ENCODE results near the gene GLTP. TPM values are rescaled to one million over a fixed set of nuclear protein-coding genes. Genes with fewer than 3 reads are reported as not detected.

GLTP gene
- total and polyA plus RNA-seq, 2 experiments from 2014 or later, result 92.8 to 96.5 TPM

DNA sequence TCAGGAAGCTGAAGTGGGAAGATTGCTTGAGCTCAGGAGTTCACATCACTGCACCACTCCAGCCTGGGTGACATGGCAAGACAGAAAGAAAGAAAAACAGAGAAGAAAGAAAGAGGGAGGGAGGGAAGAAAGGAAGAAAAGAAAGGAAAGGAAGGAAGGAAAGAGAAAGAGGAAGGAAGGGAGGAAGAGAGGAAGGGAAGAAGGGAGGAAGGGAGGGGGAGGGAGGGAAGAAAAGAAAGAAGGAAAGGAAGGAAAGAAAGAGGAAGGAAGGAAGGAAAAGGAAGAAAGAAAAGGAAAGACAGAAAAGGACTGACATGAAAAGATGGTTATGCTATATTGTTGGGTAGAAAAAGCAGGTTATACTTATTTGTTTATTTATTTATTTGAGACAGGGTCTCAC is 3.9 kb downstream of the GLTP start:
- in situ Hi-C loops (cut with MboI), result no loop called here
- Histone ChIP-seq H3K79me2 (ENCODE audit: insufficient read depth) (peaks cover 86% of the 10 kb centered on the region), H3K9ac (no peak overlapping the region), H3K4me3 (no peak overlapping the region), H3F3A (ENCODE audit: insufficient read depth) (peaks cover 18% of the 10 kb centered on the region), H3K27me3 (replicated peaks; ENCODE audit: insufficient read depth) (no peaks in the 10 kb centered on the region), H3K9me2 (ENCODE audit: insufficient read depth) (no peaks in the 10 kb centered on the region), H3K9me3 (ENCODE audit: low read depth) (no peaks in the 10 kb centered on the region), H3K36me3 (ENCODE audit: low read depth) (no peaks in the 10 kb centered on the region; the same call in 1 of the 2 replicates), H4K20me1 (ENCODE audit: insufficient read depth) (no peaks in the 10 kb centered on the region; the same call in 1 of the 2 replicates), H2AFZ (no peak overlapping the region), H3K4me2 (ENCODE audit: unreplicated experiment) (no peak overlapping the region), H3K27ac (no peak overlapping the region), H3K4me1 (ENCODE audit: insufficient read depth) (peaks cover 36% of the 10 kb centered on the region)
- TF ChIP-seq EZH2 (IDR thresholded peaks at IDR 0.05; ENCODE audit: insufficient read depth, poor library complexity, severe bottlenecking) (no peak), EZH2phosphoT487 (IDR thresholded peaks at IDR 0.05; ENCODE audit: insufficient read depth, low read depth) (no peak)
- DNase-seq, result no peak

DNA sequence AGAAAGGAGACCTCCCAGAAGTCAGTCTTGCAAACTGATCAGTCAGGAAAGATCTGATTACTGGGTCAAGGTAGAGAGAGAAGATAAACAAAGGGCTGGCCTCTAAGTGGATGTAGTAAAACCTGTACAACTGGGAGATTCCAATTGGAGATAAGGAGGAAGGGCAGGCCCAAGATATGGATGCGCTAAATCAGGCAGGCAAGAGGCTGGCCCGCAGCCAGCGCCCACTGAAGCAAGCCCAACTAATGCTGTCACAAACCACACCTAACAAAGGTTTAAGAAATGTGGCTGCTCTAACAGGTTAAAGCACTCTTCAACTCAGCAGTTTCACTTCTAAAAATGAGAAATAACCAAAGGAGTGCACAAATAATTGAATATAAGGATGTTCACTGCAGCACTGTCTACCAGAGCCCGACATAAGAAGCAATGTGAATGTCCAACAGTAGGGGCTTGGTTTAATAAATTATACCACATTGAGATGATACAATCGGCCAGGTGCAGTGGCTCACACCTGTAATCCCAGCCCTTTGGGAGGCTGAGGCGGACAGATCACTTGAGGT is 4.7 kb downstream of the GLTP start:
- H3K9me2 ChIP-seq (ENCODE audit: insufficient read depth), result no peaks in the 10 kb centered on the region
- peaks cover 91% of the 10 kb centered on the region for H3K79me2 ChIP-seq (ENCODE audit: insufficient read depth)
- H3K36me3 ChIP-seq (ENCODE audit: low read depth), result no peaks in the 10 kb centered on the region; the same call in 1 of the 2 replicates
- H3K4me1 ChIP-seq (ENCODE audit: insufficient read depth), result peaks cover 35% of the 10 kb centered on the region
- H3K27ac ChIP-seq, result no peak overlapping the region
- no peak for DNase-seq
- no peaks in the 10 kb centered on the region for H3K27me3 ChIP-seq (replicated peaks; ENCODE audit: insufficient read depth)
- H3K9me3 ChIP-seq (ENCODE audit: low read depth), result no peaks in the 10 kb centered on the region
- H3K9ac ChIP-seq, result no peak overlapping the region
- H3K4me3 ChIP-seq, result no peak overlapping the region
- H4K20me1 ChIP-seq (ENCODE audit: insufficient read depth), result no peaks in the 10 kb centered on the region; the same call in 1 of the 2 replicates
- WGBS, 2 experiments (ENCODE audit: low coverage in 1 of 2, low lambda C conversion rate in 2 of 2, missing lambda C conversion rate in 2 of 2), result 80 to 81% methylated on average over 6 of the region's 6 CpGs
- TF ChIP-seq EZH2 (IDR thresholded peaks at IDR 0.05; ENCODE audit: insufficient read depth, poor library complexity, severe bottlenecking), result no peak
- TF ChIP-seq EZH2phosphoT487 (IDR thresholded peaks at IDR 0.05; ENCODE audit: insufficient read depth, low read depth), result no peak
- H2AFZ ChIP-seq, result no peak overlapping the region
- in situ Hi-C loops (cut with MboI), result no loop called here
- no peak overlapping the region for H3K4me2 ChIP-seq (ENCODE audit: unreplicated experiment)
- H3F3A ChIP-seq (ENCODE audit: insufficient read depth), result peaks cover 19% of the 10 kb centered on the region

DNA sequence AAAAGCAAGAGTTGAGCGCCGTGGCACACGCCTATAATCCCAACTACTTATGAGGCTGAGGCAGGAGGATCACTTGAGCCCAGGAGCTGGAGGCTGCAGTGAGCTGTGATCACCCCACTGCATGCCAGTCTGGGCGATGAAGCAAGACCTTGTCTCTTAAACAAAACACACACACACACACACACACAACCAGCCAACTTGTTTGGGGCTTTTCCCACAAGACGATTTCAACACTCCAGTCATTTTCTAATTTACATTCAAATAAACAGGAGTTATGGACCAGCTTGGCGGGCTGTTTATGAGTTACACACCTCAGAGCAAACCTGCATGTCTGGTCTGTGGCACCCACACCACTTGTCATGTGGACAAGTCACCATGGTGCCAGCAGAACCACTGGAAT is 6.7 kb downstream of the GLTP start:
- Histone ChIP-seq H2AFZ (no peak overlapping the region), H3K9ac (no peak overlapping the region), H3K4me2 (ENCODE audit: unreplicated experiment) (no peak overlapping the region), H3K9me3 (ENCODE audit: low read depth) (no peaks in the 10 kb centered on the region), H3K36me3 (ENCODE audit: low read depth) (no peaks in the 10 kb centered on the region; the same call in 1 of the 2 replicates), H3K4me1 (ENCODE audit: insufficient read depth) (peaks cover 33% of the 10 kb centered on the region), H3K4me3 (no peak overlapping the region), H3K79me2 (ENCODE audit: insufficient read depth) (peaks cover 93% of the 10 kb centered on the region), H4K20me1 (ENCODE audit: insufficient read depth) (peaks cover 6% of the 10 kb centered on the region; the same call in 1 of the 2 replicates), H3F3A (ENCODE audit: insufficient read depth) (peaks cover 22% of the 10 kb centered on the region), H3K9me2 (ENCODE audit: insufficient read depth) (no peaks in the 10 kb centered on the region), H3K27ac (no peak overlapping the region), H3K27me3 (replicated peaks; ENCODE audit: insufficient read depth) (no peaks in the 10 kb centered on the region)
- WGBS, 2 experiments (ENCODE audit: low coverage in 1 of 2, low lambda C conversion rate in 2 of 2, missing lambda C conversion rate in 2 of 2), result 90 to 91% methylated on average over 6 of the region's 6 CpGs
- in situ Hi-C loops (cut with MboI), result no loop called here
- no peak for TF ChIP-seq EZH2phosphoT487 (IDR thresholded peaks at IDR 0.05; ENCODE audit: insufficient read depth, low read depth)
- no peak for TF ChIP-seq EZH2 (IDR thresholded peaks at IDR 0.05; ENCODE audit: insufficient read depth, poor library complexity, severe bottlenecking)
- no peak for DNase-seq

DNA sequence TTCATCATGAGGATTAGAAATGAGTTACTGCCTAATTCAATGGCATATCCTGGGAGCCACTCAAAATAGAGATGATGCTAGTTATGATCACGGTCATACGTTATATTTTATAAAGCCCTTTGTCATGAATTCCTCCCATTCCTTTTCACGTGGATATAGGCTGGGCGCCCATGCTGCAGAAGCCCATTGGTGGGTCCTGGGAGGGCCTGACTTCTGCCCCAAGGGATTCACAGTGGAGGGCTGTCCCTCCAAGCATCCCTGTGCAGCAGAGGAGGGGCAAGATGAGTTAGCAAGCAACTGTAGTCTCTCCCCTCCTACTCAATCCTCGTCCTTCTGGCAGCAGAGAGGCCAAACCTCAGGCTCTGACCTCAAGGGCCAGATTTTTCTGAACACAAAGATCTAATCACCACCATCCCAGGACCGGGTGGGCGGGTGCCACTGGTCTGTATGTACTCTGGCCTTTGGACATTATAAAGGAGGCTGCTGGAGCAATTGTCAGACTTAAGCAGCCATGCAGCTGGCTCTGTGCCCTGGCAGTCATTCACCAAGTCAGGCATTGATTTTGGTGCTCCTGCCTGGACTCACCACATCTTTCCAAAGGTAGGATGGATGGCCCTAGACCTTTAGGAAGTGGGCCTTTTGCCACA is 8.6 kb downstream of the GLTP start:
- Histone ChIP-seq H4K20me1 (ENCODE audit: insufficient read depth) (peaks cover 6% of the 10 kb centered on the region; the same call in 1 of the 2 replicates), H3K4me2 (ENCODE audit: unreplicated experiment) (peak overlapping the region; percentile 7), H3K36me3 (ENCODE audit: low read depth) (no peaks in the 10 kb centered on the region; the same call in 1 of the 2 replicates), H3K27ac (peak overlapping the region; percentile 35), H3K4me1 (ENCODE audit: insufficient read depth) (peaks cover 18% of the 10 kb centered on the region), H3K9me2 (ENCODE audit: insufficient read depth) (no peaks in the 10 kb centered on the region), H3K9ac (no peak overlapping the region), H3K4me3 (no peak overlapping the region), H3K79me2 (ENCODE audit: insufficient read depth) (peaks cover 93% of the 10 kb centered on the region), H3F3A (ENCODE audit: insufficient read depth) (peaks cover 27% of the 10 kb centered on the region), H2AFZ (no peak overlapping the region), H3K9me3 (ENCODE audit: low read depth) (no peaks in the 10 kb centered on the region), H3K27me3 (replicated peaks; ENCODE audit: insufficient read depth) (no peaks in the 10 kb centered on the region)
- in situ Hi-C loops (cut with MboI), result no loop called here
- WGBS, 2 experiments (ENCODE audit: low coverage in 1 of 2, low lambda C conversion rate in 2 of 2, missing lambda C conversion rate in 2 of 2), result 57% methylated on average over 7 of the region's 7 CpGs
- no peak for TF ChIP-seq EZH2phosphoT487 (IDR thresholded peaks at IDR 0.05; ENCODE audit: insufficient read depth, low read depth)
- no peak for TF ChIP-seq EZH2 (IDR thresholded peaks at IDR 0.05; ENCODE audit: insufficient read depth, poor library complexity, severe bottlenecking)
- peak; percentile 53 for DNase-seq
